Left ventricle myocardium inferior (tissue), 1 donor: ENCODE results near the gene TRAF3. TPM values are rescaled to one million over a fixed set of nuclear protein-coding genes. Genes with fewer than 3 reads are reported as not detected.
A peak's percentile ranks its signal among the peaks of the same experiment; 100 is the strongest.

Experiments
- DNase-seq: peaks from one replicate; pipeline ENCODE4 v3.0.0-alpha.2; 2020
- H3K27ac ChIP-seq: fragments of 200-600 bp; replicated peaks from 2 replicates; pipeline ENCODE4 v1.8.0; 2021
- H3K27me3 ChIP-seq: fragments of 200-600 bp; 2 replicates; pipeline ENCODE4 v1.8.0; 2021; ENCODE audit warnings: low read depth
- H3K36me3 ChIP-seq: fragments of 200-600 bp; 2 replicates; pipeline ENCODE4 v1.8.0; 2021
- H3K4me1 ChIP-seq: fragments of 200-600 bp; 2 replicates; pipeline ENCODE4 v1.8.0; 2021
- H3K4me3 ChIP-seq: fragments of 200-600 bp; 2 replicates; pipeline ENCODE4 v1.8.0; 2021; ENCODE audit warnings: mild to moderate bottlenecking, moderate library complexity
- H3K9me3 ChIP-seq: fragments of 200-600 bp; replicated peaks from 2 replicates; pipeline ENCODE4 v1.8.0; 2021
- intact Hi-C: fragments of 100-400 bp; cut with micrococcal nuclease; formaldehyde crosslinking; loops from one replicate; pipeline ENCODE4 v1.11.0; 2022
- total RNA-seq: library from RNA; stranded (reverse); fragmentation: NEBNext Ultra II Directional; extraction: Animal tissue kit (Norgen Biotek cat#: 25700); gene quantifications from one replicate; pipeline ENCODE4 v1.2.1, GENCODE V29; 2021
- TF ChIP-seq, protein P1 (sequence below): fragments of 200-600 bp; IDR thresholded peaks from 2 replicates; pipeline ENCODE4 v1.8.0; 2021; ENCODE audit warnings: antibody characterized with exemption, mild to moderate bottlenecking, borderline replicate concordance
- donor health status: DM: no; HTN: yes; CAD: no; lungs with severe emphysema.

TRAF3 gene
- total RNA-seq, 1 donor from 2014 or later, result 11.3 TPM

DNA sequence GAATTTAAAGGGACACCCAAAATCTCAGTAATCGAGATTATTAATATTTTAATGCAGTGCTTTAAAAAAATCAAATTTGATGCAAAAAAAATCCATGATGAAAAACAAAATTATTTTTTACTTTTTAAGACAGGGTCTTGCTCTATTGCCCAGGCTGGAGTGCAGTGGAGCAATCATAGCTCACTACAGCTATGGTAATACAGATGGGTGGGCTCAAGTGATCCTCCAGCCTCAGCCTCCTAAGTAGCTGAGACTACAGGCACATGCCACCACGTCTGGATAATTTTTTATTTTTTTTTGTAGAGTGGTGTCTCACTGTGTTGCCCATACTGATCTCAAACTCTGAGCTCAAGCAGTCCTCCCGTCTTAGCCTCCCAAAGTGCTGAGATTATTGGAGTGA, 62.9 kb downstream of the TRAF3 start:
- no peak for DNase-seq
- Histone ChIP-seq H3K9me3 (no peaks in the 10 kb centered on the region), H3K4me1 (no peaks in the 10 kb centered on the region), H3K27me3 (no peaks in the 10 kb centered on the region), H3K27ac (no peak overlapping the region), H3K36me3 (no peaks in the 10 kb centered on the region), H3K4me3 (no peak overlapping the region)
- TF ChIP-seq, protein P1, sequence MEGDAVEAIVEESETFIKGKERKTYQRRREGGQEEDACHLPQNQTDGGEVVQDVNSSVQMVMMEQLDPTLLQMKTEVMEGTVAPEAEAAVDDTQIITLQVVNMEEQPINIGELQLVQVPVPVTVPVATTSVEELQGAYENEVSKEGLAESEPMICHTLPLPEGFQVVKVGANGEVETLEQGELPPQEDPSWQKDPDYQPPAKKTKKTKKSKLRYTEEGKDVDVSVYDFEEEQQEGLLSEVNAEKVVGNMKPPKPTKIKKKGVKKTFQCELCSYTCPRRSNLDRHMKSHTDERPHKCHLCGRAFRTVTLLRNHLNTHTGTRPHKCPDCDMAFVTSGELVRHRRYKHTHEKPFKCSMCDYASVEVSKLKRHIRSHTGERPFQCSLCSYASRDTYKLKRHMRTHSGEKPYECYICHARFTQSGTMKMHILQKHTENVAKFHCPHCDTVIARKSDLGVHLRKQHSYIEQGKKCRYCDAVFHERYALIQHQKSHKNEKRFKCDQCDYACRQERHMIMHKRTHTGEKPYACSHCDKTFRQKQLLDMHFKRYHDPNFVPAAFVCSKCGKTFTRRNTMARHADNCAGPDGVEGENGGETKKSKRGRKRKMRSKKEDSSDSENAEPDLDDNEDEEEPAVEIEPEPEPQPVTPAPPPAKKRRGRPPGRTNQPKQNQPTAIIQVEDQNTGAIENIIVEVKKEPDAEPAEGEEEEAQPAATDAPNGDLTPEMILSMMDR, result no peak
- intact Hi-C loops, result no loop called here

GRCh38 chr14:102840771-102841528, 63.7 kb downstream of the TRAF3 start:
- intact Hi-C loops, result no loop called here
- Histone ChIP-seq H3K27ac (no peak overlapping the region), H3K4me3 (no peak overlapping the region), H3K9me3 (no peaks in the 10 kb centered on the region), H3K4me1 (no peaks in the 10 kb centered on the region), H3K27me3 (no peaks in the 10 kb centered on the region), H3K36me3 (no peaks in the 10 kb centered on the region)
- TF ChIP-seq, protein P1, result no peak
- DNase-seq, result no peak

DNA sequence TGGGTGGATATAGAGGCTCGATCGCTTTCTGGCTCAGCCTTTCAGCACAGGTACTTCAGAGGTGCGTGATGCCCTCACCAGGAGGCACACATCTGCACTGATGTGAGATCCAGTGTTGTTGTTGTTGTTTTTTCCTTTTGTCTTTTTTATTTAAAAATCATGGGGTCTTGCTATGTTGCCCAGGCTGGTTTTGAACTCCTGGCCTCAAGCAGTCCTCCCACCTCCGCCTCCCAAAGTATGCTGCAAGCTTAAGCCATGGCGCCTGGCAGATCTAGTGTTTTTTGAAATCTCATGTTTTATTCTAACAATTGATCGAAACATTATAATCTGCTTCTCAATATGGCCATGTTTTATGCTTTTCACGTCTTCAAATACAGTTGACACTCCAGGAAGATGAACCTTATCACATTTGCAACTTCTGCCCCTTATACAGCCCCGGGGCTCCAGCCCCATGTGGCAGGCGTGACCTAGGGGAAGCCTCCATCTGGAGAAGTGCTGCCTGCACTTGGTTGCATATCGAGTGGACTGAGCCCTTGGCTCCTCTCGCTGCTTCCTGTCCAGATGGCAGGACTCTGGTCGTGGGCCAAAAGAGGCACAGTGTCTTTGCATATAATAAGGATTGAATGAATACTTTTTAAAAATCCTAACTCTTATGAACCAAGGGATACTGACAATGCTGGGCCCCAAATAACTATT, 71.7 kb downstream of the TRAF3 start:
- TF ChIP-seq, protein P1, result no peak
- DNase-seq, result peak; percentile 47
- no peaks in the 10 kb centered on the region for H3K27me3 ChIP-seq
- H3K4me1 ChIP-seq, result peaks cover 7% of the 10 kb centered on the region
- H3K27ac ChIP-seq, result peak overlapping the region; percentile 6
- H3K9me3 ChIP-seq, result no peaks in the 10 kb centered on the region
- H3K36me3 ChIP-seq, result no peaks in the 10 kb centered on the region
- no peak overlapping the region for H3K4me3 ChIP-seq
- intact Hi-C loops, result no loop called here

DNA sequence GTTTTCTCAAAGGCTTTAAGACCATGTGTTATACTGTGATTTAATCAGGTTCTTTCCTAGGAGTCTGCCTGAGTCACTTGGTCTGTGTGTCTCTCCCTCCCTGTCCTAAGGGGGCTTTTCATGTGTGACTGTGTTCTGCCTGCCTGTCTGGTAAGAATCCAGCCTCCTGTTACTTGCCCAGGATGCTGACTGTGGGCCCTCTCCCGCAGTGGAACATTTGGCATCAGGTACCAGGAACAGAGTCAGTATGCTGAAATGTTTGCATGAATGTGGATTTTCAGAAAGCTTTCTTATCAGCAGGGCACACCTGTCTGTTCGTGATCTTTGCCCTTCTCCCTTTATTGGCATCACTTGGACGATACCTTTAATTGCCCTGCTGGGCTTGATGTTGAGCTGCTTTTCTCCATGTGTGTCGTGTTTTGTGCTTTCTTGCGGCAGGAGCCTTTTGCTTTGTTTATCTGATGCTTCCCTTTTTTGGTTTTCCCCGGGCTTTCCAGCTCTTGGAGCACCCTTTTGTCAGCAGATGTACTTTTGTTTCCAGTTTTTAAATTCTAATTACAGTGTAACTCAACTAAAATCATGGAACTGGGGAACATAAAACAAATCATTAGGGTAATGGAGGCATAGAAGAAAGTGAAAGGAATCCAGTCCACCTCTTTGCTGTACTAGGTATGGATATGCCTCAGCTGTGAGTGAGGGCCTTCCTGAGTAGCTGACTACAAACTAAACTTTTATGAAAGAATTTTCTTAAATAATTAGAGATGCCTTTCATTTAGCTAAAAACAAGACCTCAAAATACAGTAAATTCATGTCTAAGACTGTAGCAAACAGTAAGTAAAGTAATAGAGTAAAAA, 72.5 kb downstream of the TRAF3 start:
- no peak overlapping the region for H3K4me3 ChIP-seq
- no peaks in the 10 kb centered on the region for H3K27me3 ChIP-seq
- no peak for DNase-seq
- peaks cover 7% of the 10 kb centered on the region for H3K4me1 ChIP-seq
- intact Hi-C loops, result no loop called here
- peak overlapping the region; percentile 6 for H3K27ac ChIP-seq
- no peaks in the 10 kb centered on the region for H3K36me3 ChIP-seq
- H3K9me3 ChIP-seq, result no peaks in the 10 kb centered on the region
- TF ChIP-seq, protein P1, result no peak

DNA sequence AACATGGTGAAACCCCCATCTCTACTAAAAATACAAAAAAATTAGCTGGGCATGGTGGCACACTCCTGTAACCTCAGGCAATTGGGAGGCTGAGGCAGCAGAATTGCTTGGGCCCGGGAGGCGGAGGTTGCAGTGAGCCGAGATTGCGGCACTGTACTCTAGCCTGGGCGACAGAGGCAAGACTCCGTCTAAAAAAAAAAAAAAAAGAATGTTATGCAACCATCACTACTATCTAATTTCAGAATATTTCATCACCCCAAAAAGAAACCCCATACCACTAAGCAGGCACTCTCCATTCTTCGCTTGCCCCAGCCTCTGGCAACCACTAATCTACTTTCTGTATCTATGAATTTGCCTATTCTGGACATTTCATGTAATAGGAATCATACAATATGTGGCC, 76.4 kb downstream of the TRAF3 start:
- intact Hi-C loops, result no loop called here
- H3K36me3 ChIP-seq, result no peaks in the 10 kb centered on the region
- DNase-seq, result no peak
- H3K27ac ChIP-seq, result no peak overlapping the region
- peaks cover 6% of the 10 kb centered on the region for H3K4me1 ChIP-seq
- no peaks in the 10 kb centered on the region for H3K27me3 ChIP-seq
- H3K4me3 ChIP-seq, result no peak overlapping the region
- no peaks in the 10 kb centered on the region for H3K9me3 ChIP-seq
- TF ChIP-seq, protein P1, result no peak
